Activated CD8-positive, alpha-beta T cell treated with anti-CD3 and anti-CD28 coated beads for 36 hours (primary cell): ENCODE measurements around the gene FNDC1. TPM values are rescaled to one million over a fixed set of nuclear protein-coding genes. Genes with fewer than 3 reads are reported as not detected.

Experiments used
- ATAC-seq: fragments of 200-7000 bp; cut with Tn5 transposase; one replicate; pipeline ENCODE4 v1.10.0; 2021; ENCODE audit warnings: mild to moderate bottlenecking, moderate library complexity
- CTCF ChIA-PET: fragments of 350-600 bp; sonication (Branson Sonifier 250); formaldehyde crosslinking; loops from one replicate; lab custom pipeline; 2021; ENCODE audit warnings: antibody characterized with exemption; lab: Charles Lee
- POLR2A ChIA-PET: fragments of 350-600 bp; sonication (Branson Sonifier 250); formaldehyde crosslinking; loops from one replicate; lab custom pipeline; 2021; ENCODE audit warnings: antibody characterized with exemption; lab: Charles Lee
- DNase-seq: peaks from one replicate; pipeline ENCODE4 v3.0.0-alpha.2; 2020
- H3K27ac Mint-ChIP-seq: one replicate; pipeline ENCODE4 v1.8.0; 2021; ENCODE audit warnings: mild to moderate bottlenecking, mixed read lengths
- H3K27me3 Mint-ChIP-seq: one replicate; pipeline ENCODE4 v1.8.0; 2021; ENCODE audit warnings: mixed read lengths
- H3K36me3 Mint-ChIP-seq: one replicate; pipeline ENCODE4 v1.8.0; 2021; ENCODE audit warnings: low read depth, mixed read lengths
- H3K4me1 Mint-ChIP-seq: one replicate; pipeline ENCODE4 v1.8.0; 2021; ENCODE audit warnings: low read depth, mixed read lengths
- H3K4me3 Mint-ChIP-seq: one replicate; pipeline ENCODE4 v1.8.0; 2021; ENCODE audit warnings: mild to moderate bottlenecking, moderate library complexity, mixed read lengths
- H3K9me3 Mint-ChIP-seq: one replicate; pipeline ENCODE4 v1.8.0; 2021; ENCODE audit warnings: mixed read lengths
- intact Hi-C: fragments of 100-400 bp; cut with micrococcal nuclease; formaldehyde crosslinking; loops from one replicate; pipeline ENCODE4 v1.10.0; 2022
- total RNA-seq, 2 experiments: library from RNA; stranded (reverse); gene quantifications; one replicate each; pipeline ENCODE4 v1.2.3, GENCODE V29; 2021
- TF ChIP-seq, protein P1 (sequence below): fragments of 200-600 bp; IDR thresholded peaks from one replicate; pipeline ENCODE4 v1.8.0; 2022; ENCODE audit warnings: antibody characterized with exemption, mild to moderate bottlenecking

The FNDC1 gene
- total RNA-seq, 2 experiments from 2014 or later = not detected

DNA sequence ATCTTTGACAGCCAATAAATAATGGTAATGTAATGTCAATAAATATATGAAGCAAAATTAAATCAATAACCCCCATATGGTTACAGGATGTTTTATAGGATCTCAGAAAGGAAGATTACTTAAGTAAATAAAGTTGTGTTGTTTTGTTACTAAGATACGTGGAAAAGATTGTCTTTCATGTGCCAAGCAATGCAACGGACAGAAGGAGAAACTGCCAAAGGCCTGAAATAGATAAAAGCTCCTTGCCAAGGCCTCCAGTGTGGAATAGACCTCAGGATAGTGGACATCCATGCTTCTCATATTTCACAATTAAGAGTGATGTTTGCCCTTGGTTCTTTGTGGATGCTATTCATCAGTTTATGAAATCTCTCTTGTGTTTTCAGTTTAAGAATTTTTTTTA is 16.4 kb upstream of the FNDC1 start:
- POLR2A ChIA-PET = no interaction called here
- Mint-ChIP-seq H3K4me1 (peaks cover 2% of the 10 kb centered on the region), H3K4me3 (no peak overlapping the region), H3K27me3 (peaks cover 2% of the 10 kb centered on the region), H3K36me3 (peaks cover 2% of the 10 kb centered on the region), H3K27ac (no peak overlapping the region), H3K9me3 (peaks cover 16% of the 10 kb centered on the region)
- intact Hi-C loops = no loop called here
- TF ChIP-seq, protein P1, sequence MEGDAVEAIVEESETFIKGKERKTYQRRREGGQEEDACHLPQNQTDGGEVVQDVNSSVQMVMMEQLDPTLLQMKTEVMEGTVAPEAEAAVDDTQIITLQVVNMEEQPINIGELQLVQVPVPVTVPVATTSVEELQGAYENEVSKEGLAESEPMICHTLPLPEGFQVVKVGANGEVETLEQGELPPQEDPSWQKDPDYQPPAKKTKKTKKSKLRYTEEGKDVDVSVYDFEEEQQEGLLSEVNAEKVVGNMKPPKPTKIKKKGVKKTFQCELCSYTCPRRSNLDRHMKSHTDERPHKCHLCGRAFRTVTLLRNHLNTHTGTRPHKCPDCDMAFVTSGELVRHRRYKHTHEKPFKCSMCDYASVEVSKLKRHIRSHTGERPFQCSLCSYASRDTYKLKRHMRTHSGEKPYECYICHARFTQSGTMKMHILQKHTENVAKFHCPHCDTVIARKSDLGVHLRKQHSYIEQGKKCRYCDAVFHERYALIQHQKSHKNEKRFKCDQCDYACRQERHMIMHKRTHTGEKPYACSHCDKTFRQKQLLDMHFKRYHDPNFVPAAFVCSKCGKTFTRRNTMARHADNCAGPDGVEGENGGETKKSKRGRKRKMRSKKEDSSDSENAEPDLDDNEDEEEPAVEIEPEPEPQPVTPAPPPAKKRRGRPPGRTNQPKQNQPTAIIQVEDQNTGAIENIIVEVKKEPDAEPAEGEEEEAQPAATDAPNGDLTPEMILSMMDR = no peak
- DNase-seq = no peak
- CTCF ChIA-PET = interaction anchor here (0.8 to 1.3 kb wide), 2 partner anchors 18 to 21 kb away, joined by 3 read pairs; no protein-coding TSS in a partner anchor
- no peak for ATAC-seq

DNA sequence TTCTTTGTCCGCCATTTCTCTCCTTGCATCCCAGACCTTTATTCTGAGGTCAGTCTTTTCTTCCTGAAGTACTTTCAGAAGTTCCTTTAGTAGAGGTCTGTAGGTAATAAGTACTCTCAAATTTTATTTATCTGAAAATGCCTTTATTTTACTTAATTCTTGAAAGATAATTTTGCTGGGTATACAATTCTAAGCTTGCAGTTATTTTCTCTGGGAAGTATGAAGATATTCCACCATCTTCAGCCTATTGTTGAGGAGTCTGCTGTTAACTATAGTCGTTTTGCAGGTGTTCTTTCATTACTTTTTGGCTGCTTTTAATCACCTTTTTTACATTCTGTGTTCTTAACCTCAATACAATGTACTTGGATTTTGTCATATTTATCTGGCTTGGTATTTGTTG is 13.5 kb upstream of the FNDC1 start:
- TF ChIP-seq, protein P1 = no peak
- ChIA-PET CTCF (interaction anchor here (0.9 to 1.6 kb wide), 5 partner anchors 9 to 499 kb away, joined by 3 to 6 read pairs (median 3); no protein-coding TSS in a partner anchor), POLR2A (no interaction called here)
- Mint-ChIP-seq H3K4me3 (no peak overlapping the region), H3K9me3 (peaks cover 17% of the 10 kb centered on the region), H3K36me3 (peaks cover 2% of the 10 kb centered on the region), H3K27ac (no peak overlapping the region), H3K4me1 (peaks cover 2% of the 10 kb centered on the region), H3K27me3 (peaks cover 5% of the 10 kb centered on the region)
- no peak for DNase-seq
- ATAC-seq = no peak
- intact Hi-C loops = no loop called here

DNA sequence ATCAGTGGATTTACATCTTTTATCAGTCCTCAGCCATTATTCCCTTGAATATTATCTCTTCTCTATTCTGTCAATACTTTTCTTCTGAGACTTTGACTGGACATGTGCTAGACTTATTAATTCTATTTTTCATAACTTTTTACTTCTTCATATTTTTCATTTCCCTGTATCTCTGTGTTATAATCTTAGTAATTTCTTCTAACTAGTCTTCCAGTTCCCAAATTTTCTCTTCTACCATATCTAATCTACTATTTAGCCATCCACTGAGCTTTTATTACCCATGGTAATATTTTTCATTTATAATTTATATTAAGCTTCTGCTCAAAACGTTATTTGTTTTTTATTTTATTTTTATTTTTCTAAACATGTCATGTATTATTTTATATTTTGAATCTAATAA is 13.1 kb upstream of the FNDC1 start:
- H3K36me3 Mint-ChIP-seq = peaks cover 2% of the 10 kb centered on the region
- DNase-seq (no peak), ATAC-seq (no peak)
- peaks cover 2% of the 10 kb centered on the region for H3K4me1 Mint-ChIP-seq
- H3K4me3 Mint-ChIP-seq = no peak overlapping the region
- H3K27me3 Mint-ChIP-seq = peaks cover 5% of the 10 kb centered on the region
- peaks cover 17% of the 10 kb centered on the region for H3K9me3 Mint-ChIP-seq
- H3K27ac Mint-ChIP-seq = no peak overlapping the region
- ChIA-PET CTCF (interaction anchor here (0.9 to 1.6 kb wide), 5 partner anchors 9 to 499 kb away, joined by 3 to 6 read pairs (median 3); no protein-coding TSS in a partner anchor), POLR2A (interaction anchor here (0.7 to 0.8 kb wide), 2 partner anchors 19 to 287 kb away, joined by 3 read pairs; no protein-coding TSS in a partner anchor)
- intact Hi-C loops = no loop called here
- TF ChIP-seq, protein P1 = no peak

DNA sequence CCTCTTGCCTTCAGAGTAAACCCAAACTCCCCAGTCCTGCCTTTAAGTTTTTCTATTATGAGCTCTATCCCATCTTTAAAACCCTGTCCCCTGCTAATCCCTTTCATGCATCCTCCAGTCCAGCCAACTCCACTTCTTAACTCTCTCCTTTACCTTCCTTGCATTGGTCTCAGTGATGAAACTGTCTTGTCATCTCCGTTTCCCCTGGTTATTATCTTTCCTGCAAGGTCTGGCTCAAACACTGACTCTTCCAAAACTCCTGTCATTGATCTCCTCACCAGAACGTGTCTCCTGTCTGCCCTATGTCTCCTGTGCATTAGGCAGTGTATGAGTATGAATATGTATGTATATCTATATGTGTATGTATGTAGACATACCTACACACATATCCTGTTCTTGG is 11.8 kb upstream of the FNDC1 start:
- ChIA-PET CTCF (no interaction called here), POLR2A (no interaction called here)
- intact Hi-C loops = no loop called here
- Mint-ChIP-seq H3K9me3 (peaks cover 17% of the 10 kb centered on the region), H3K4me3 (no peak overlapping the region), H3K36me3 (peaks cover 2% of the 10 kb centered on the region), H3K27ac (no peak overlapping the region), H3K4me1 (no peaks in the 10 kb centered on the region), H3K27me3 (peaks cover 4% of the 10 kb centered on the region)
- no peak for DNase-seq
- TF ChIP-seq, protein P1 = no peak
- ATAC-seq = no peak

DNA sequence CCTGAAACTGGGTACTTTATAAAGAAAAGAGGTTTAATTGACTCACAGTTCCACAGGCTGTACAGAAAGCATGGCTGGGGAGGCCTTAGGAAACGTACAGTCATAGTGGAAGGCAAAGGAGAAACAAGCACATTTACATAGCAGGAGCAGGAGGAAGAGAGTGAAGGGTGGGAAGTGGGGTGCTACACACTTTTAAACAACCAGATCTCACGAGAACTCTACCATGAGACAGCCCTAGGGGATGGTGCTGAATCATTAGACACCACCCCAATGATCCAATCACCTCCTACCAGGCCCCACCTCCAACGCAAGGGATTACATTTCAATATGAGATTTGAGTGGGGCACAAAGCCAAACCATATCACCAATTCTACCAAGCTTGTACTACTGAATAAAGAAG is 7.4 kb upstream of the FNDC1 start:
- TF ChIP-seq, protein P1 = no peak
- Mint-ChIP-seq H3K4me1 (no peaks in the 10 kb centered on the region), H3K27me3 (peaks cover 32% of the 10 kb centered on the region), H3K27ac (no peak overlapping the region), H3K9me3 (peaks cover 5% of the 10 kb centered on the region), H3K36me3 (peaks cover 2% of the 10 kb centered on the region), H3K4me3 (no peak overlapping the region)
- no peak for DNase-seq
- POLR2A ChIA-PET = no interaction called here
- ATAC-seq = no peak
- CTCF ChIA-PET = interaction anchor here (1.0 to 2.3 kb wide), 3 partner anchors 10 to 27 kb away, joined by 3 to 12 read pairs (median 6); no protein-coding TSS in a partner anchor
- intact Hi-C loops = no loop called here
